SK-N-SH (cell line): Measurements from ENCODE around the gene SDHA. TPM values are rescaled to one million over a fixed set of nuclear protein-coding genes. Genes with fewer than 3 reads are reported as not detected.

ENCODE experiments used
- CTCF ChIA-PET: fragments of 300-600, 350-600 bp; formaldehyde crosslinking; extraction: SDS; loops from one replicate; lab custom pipeline; 2021; lab: Yijun Ruan, JAX
- POLR2A ChIA-PET: fragments of 350-600 bp; sonication (Branson Sonifier 250); formaldehyde crosslinking; extraction: SDS; loops from one replicate; lab custom pipeline; 2020; ENCODE audit warnings: antibody characterized with exemption, inconsistent platforms; lab: Yijun Ruan, JAX
- DNase-seq: peaks from one replicate; pipeline ENCODE4 v3.0.0; 2012
- H2AFZ ChIP-seq: fragments of 200-600 bp; sonication (generic); 2 replicates; pipeline ENCODE4 v1.8.1; 2016; ENCODE audit warnings: antibody characterized with exemption, mild to moderate bottlenecking, low read depth
- H3F3A ChIP-seq: fragments of 200-600 bp; sonication (generic); replicated peaks from 2 replicates; pipeline ENCODE3; 2016; ENCODE audit warnings: antibody characterized with exemption, mild to moderate bottlenecking; ENCODE audit not compliant: insufficient read depth
- H3K27ac ChIP-seq, 2 experiments: fragments of 200-500 bp in 1 of 2; fragments of 200-600 bp in 1 of 2; sonication (Bioruptor generic) in 1 of 2; sonication (generic), shearing (Covaris generic) in 1 of 2; 2 replicates each; pipeline versions ENCODE4 v1.5.1 to v1.6.1; 2014 to 2016; ENCODE audit warnings: low read depth in 2 of 2, inconsistent platforms in 1 of 2, low read length in 1 of 2, mild to moderate bottlenecking in 1 of 2, mixed read lengths in 1 of 2
- H3K27me3 ChIP-seq: fragments of 200-600 bp; sonication (generic), shearing (Covaris generic); 2 replicates; pipeline ENCODE4 v1.6.1; 2016; ENCODE audit warnings: mixed run types; ENCODE audit not compliant: insufficient read depth
- H3K36me3 ChIP-seq, 2 experiments: fragments of 200-500 bp in 1 of 2; fragments of 200-600 bp in 1 of 2; sonication (Bioruptor generic) in 1 of 2; sonication (generic) in 1 of 2; replicated peaks in 1 of 2; 2 replicates each; pipeline versions ENCODE3 to v1.5.1; 2014 to 2016; ENCODE audit warnings: low read length in 1 of 2, mild to moderate bottlenecking in 1 of 2; ENCODE audit not compliant: insufficient read depth in 2 of 2, control insufficient read depth in 1 of 2
- H3K4me1 ChIP-seq, 2 experiments: fragments of 200-500 bp in 1 of 2; fragments of 200-600 bp in 1 of 2; sonication (Bioruptor generic) in 1 of 2; sonication (generic), shearing (Covaris generic) in 1 of 2; 2 replicates each; pipeline versions ENCODE4 v1.5.1 to v1.6.1; 2014 to 2016; ENCODE audit warnings: low read depth in 1 of 2, low read length in 1 of 2, mixed run types in 1 of 2; ENCODE audit not compliant: insufficient read depth in 2 of 2, control insufficient read depth in 1 of 2
- H3K4me2 ChIP-seq: fragments of 200-600 bp; sonication (generic), shearing (Covaris generic); 2 replicates; pipeline ENCODE4 v1.6.1; 2017; ENCODE audit warnings: mixed run types
- H3K4me3 ChIP-seq, 2 experiments: fragments of 200-500 bp in 1 of 2; fragments of 200-600 bp in 1 of 2; sonication (Bioruptor generic) in 1 of 2; sonication (generic), shearing (Covaris generic) in 1 of 2; 2 replicates each; pipeline versions ENCODE4 v1.5.1 to v1.8.1; 2014 to 2016; ENCODE audit warnings: low read depth in 2 of 2, inconsistent platforms in 1 of 2, low read length in 1 of 2, mild to moderate bottlenecking in 1 of 2, mixed read lengths in 1 of 2, moderate library complexity in 1 of 2
- H3K79me2 ChIP-seq: fragments of 200-600 bp; sonication (generic); 2 replicates; pipeline ENCODE4 v1.8.1; 2017; ENCODE audit warnings: mild to moderate bottlenecking; ENCODE audit not compliant: insufficient read depth
- H3K9ac ChIP-seq: fragments of 200-600 bp; sonication (generic); 2 replicates; pipeline ENCODE4 v1.6.1; 2017; ENCODE audit warnings: mixed run types
- H3K9me2 ChIP-seq: fragments of 200-600 bp; sonication (generic); 2 replicates; pipeline ENCODE4 v1.6.1; 2017; ENCODE audit warnings: mixed run types
- H3K9me3 ChIP-seq: fragments of 200-600 bp; sonication (generic); 2 replicates; pipeline ENCODE4 v1.6.1; 2017; ENCODE audit warnings: mixed run types, mild to moderate bottlenecking, moderate library complexity
- H4K20me1 ChIP-seq: fragments of 200-600 bp; sonication (generic); 2 replicates; pipeline ENCODE4 v1.6.1; 2017; ENCODE audit warnings: mild to moderate bottlenecking, mixed run types; ENCODE audit not compliant: insufficient read depth
- CHD2 ChIP-seq: fragments of 150-350 bp; IDR thresholded peaks from 2 replicates; pipeline ENCODE4 v1.6.1; 2018; ENCODE audit warnings: low read length; ENCODE audit not compliant: partially characterized antibody
- EZH2phosphoT487 ChIP-seq: fragments of 200-600 bp; sonication (generic); IDR thresholded peaks from 2 replicates; pipeline ENCODE4 v1.6.1; 2017; ENCODE audit warnings: low read depth, mixed run types, mild to moderate bottlenecking, antibody characterized with exemption, moderate library complexity, borderline replicate concordance
- FOXM1 ChIP-seq: IDR thresholded peaks from 2 replicates; pipeline ENCODE4 v1.4.0; 2012; ENCODE audit warnings: low read depth, mild to moderate bottlenecking
- GABPA ChIP-seq: IDR thresholded peaks from 2 replicates; pipeline ENCODE4 v1.4.0; 2012; ENCODE audit warnings: low read depth, mild to moderate bottlenecking
- NFIC ChIP-seq: IDR thresholded peaks from 2 replicates; pipeline ENCODE4 v1.4.0; 2012; ENCODE audit warnings: borderline replicate concordance
- NRF1 ChIP-seq: IDR thresholded peaks from 2 replicates; pipeline ENCODE4 v1.6.1; 2012; ENCODE audit warnings: low read depth, mild to moderate bottlenecking, low read length
- POLR2AphosphoS5 ChIP-seq: IDR thresholded peaks from 2 replicates; pipeline ENCODE4 v1.6.1; 2012; ENCODE audit warnings: low read depth, low read length
- RCOR1 ChIP-seq: fragments of 150-350 bp; IDR thresholded peaks from 2 replicates; pipeline ENCODE4 v1.6.1; 2017; ENCODE audit warnings: antibody characterized with exemption, low read length
- SIN3A ChIP-seq: IDR thresholded peaks from 2 replicates; pipeline ENCODE4 v1.6.1; 2012; ENCODE audit warnings: low read depth, mild to moderate bottlenecking, low read length, moderate library complexity, borderline replicate concordance
- TEAD4 ChIP-seq: IDR thresholded peaks from 2 replicates; pipeline ENCODE4 v1.4.0; 2012; ENCODE audit warnings: mild to moderate bottlenecking, borderline replicate concordance; ENCODE audit not compliant: insufficient read depth
- YY1 ChIP-seq: IDR thresholded peaks from 2 replicates; pipeline ENCODE4 v1.4.0; 2012; ENCODE audit warnings: low read depth, mild to moderate bottlenecking
- WGBS: methylation state at CpG from one replicate; pipeline ENCODE4 v1.1.6; 2017; ENCODE audit warnings: low lambda C conversion rate; 5-methylcytosine and 5-hydroxymethylcytosine counted together
- polyA plus RNA-seq, 3 experiments: library from polyadenylated mRNA; depleted of rRNA; stranded (reverse); fragments of >200 nt; gene quantifications; 2 replicates each; pipeline ENCODE4 v1.2.3, GENCODE V29; 2012
- TF ChIP-seq, protein P1 (sequence below): IDR thresholded peaks from 2 replicates; pipeline ENCODE4 v1.6.1; 2012; ENCODE audit warnings: mild to moderate bottlenecking, low read depth, low read length, moderate library complexity
- TF ChIP-seq, protein P2 (sequence below): IDR thresholded peaks from 2 replicates; pipeline ENCODE4 v1.4.0; 2012; ENCODE audit warnings: low read depth
- TF ChIP-seq, protein P3 (sequence below): fragments of 200-600 bp; sonication (generic); IDR thresholded peaks from 2 replicates; pipeline ENCODE4 v1.6.1; 2017; ENCODE audit warnings: antibody characterized with exemption, mild to moderate bottlenecking, moderate library complexity
- TF ChIP-seq, protein P4 (sequence below): IDR thresholded peaks from 2 replicates; pipeline ENCODE4; 2012

The SDHA gene
- polyA plus RNA-seq, 1 of the 3 experiments (the other 2 are of a cell fraction): 106 TPM

DNA sequence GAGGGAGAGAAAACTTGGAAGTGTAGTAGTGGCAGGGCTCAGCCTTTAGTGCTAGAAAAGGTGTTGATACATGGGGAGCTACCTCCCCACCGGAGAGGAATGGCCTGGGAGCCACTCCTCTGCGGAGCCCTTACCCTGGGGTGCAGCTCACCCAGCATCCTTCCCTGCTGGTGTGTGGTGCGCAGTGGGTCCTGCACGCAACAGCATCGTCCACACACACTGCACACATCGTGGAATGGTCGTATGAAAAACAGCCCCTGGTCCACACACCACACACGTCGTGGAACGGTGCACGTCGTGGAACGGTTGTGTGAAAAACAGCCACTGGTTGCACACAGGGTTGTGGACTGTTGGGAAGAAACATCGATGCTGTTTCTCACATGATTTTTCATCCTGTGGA, 87.3 kb downstream of the SDHA start:
- no peaks in the 10 kb centered on the region for H3K27me3 ChIP-seq
- no peak overlapping the region for H3K4me2 ChIP-seq
- H3K9me2 ChIP-seq: no peaks in the 10 kb centered on the region
- peaks cover 76% of the 10 kb centered on the region for H4K20me1 ChIP-seq
- POLR2A ChIA-PET: no interaction called here
- DNase-seq: no peak
- H3K4me1 ChIP-seq: peaks cover 0 to 12% of the 10 kb centered on the region in 2 experiments; a peak in 1 of 4 replicates
- TF ChIP-seq POLR2AphosphoS5: no peak
- no peak for TF ChIP-seq FOXM1
- TF ChIP-seq, protein P1, sequence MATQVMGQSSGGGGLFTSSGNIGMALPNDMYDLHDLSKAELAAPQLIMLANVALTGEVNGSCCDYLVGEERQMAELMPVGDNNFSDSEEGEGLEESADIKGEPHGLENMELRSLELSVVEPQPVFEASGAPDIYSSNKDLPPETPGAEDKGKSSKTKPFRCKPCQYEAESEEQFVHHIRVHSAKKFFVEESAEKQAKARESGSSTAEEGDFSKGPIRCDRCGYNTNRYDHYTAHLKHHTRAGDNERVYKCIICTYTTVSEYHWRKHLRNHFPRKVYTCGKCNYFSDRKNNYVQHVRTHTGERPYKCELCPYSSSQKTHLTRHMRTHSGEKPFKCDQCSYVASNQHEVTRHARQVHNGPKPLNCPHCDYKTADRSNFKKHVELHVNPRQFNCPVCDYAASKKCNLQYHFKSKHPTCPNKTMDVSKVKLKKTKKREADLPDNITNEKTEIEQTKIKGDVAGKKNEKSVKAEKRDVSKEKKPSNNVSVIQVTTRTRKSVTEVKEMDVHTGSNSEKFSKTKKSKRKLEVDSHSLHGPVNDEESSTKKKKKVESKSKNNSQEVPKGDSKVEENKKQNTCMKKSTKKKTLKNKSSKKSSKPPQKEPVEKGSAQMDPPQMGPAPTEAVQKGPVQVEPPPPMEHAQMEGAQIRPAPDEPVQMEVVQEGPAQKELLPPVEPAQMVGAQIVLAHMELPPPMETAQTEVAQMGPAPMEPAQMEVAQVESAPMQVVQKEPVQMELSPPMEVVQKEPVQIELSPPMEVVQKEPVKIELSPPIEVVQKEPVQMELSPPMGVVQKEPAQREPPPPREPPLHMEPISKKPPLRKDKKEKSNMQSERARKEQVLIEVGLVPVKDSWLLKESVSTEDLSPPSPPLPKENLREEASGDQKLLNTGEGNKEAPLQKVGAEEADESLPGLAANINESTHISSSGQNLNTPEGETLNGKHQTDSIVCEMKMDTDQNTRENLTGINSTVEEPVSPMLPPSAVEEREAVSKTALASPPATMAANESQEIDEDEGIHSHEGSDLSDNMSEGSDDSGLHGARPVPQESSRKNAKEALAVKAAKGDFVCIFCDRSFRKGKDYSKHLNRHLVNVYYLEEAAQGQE: no peak
- no peak for TF ChIP-seq NRF1
- TF ChIP-seq RCOR1: no peak
- TF ChIP-seq YY1: no peak
- TF ChIP-seq, protein P2, sequence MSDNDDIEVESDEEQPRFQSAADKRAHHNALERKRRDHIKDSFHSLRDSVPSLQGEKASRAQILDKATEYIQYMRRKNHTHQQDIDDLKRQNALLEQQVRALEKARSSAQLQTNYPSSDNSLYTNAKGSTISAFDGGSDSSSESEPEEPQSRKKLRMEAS: no peak
- TF ChIP-seq, protein P3, sequence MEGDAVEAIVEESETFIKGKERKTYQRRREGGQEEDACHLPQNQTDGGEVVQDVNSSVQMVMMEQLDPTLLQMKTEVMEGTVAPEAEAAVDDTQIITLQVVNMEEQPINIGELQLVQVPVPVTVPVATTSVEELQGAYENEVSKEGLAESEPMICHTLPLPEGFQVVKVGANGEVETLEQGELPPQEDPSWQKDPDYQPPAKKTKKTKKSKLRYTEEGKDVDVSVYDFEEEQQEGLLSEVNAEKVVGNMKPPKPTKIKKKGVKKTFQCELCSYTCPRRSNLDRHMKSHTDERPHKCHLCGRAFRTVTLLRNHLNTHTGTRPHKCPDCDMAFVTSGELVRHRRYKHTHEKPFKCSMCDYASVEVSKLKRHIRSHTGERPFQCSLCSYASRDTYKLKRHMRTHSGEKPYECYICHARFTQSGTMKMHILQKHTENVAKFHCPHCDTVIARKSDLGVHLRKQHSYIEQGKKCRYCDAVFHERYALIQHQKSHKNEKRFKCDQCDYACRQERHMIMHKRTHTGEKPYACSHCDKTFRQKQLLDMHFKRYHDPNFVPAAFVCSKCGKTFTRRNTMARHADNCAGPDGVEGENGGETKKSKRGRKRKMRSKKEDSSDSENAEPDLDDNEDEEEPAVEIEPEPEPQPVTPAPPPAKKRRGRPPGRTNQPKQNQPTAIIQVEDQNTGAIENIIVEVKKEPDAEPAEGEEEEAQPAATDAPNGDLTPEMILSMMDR: no peak
- TF ChIP-seq SIN3A: no peak
- no peak for TF ChIP-seq CHD2
- TF ChIP-seq TEAD4: no peak
- TF ChIP-seq EZH2phosphoT487: no peak
- no peak for TF ChIP-seq NFIC
- TF ChIP-seq GABPA: no peak
- TF ChIP-seq, protein P4, sequence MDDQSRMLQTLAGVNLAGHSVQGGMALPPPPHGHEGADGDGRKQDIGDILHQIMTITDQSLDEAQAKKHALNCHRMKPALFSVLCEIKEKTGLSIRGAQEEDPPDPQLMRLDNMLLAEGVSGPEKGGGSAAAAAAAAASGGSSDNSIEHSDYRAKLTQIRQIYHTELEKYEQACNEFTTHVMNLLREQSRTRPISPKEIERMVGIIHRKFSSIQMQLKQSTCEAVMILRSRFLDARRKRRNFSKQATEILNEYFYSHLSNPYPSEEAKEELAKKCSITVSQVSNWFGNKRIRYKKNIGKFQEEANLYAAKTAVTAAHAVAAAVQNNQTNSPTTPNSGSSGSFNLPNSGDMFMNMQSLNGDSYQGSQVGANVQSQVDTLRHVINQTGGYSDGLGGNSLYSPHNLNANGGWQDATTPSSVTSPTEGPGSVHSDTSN: no peak
- TF ChIP-seq, all 33 proteins: peak for 0
- no peaks in the 10 kb centered on the region for H3K9me3 ChIP-seq
- no peak overlapping the region for H3K4me3 ChIP-seq
- H3F3A ChIP-seq: no peaks in the 10 kb centered on the region
- H3K27ac ChIP-seq: no peak overlapping the region; a peak in 1 of 4 replicates
- H3K79me2 ChIP-seq: peaks cover 54% of the 10 kb centered on the region; the same call in 1 of the 2 replicates
- CTCF ChIA-PET: no interaction called here
- 95% methylated on average over 13 of the region's 14 CpGs for WGBS
- no peak overlapping the region for H2AFZ ChIP-seq
- H3K9ac ChIP-seq: no peak overlapping the region
- peaks cover 4 to 43% of the 10 kb centered on the region in 2 experiments for H3K36me3 ChIP-seq
